HCT116 (cell line): Measurements from ENCODE around the gene DPYD. TPM values are rescaled to one million over a fixed set of nuclear protein-coding genes. Genes with fewer than 3 reads are reported as not detected.

Experiments used
- ATAC-seq: fragments of 200-7000 bp; cut with Tn5 transposase; 2 replicates; pipeline ENCODE4 v1.9.1; 2020; ENCODE audit warnings: mild to moderate bottlenecking, moderate library complexity
- BruUV-seq: library from RNA; stranded (reverse); fragments of 400-500 nt; replicated peaks from 2 replicates; lab custom pipeline; 2021; lab: Mats Ljungman, UMichigan
- CTCF ChIA-PET: fragments of 300-600 bp; sonication (Branson Sonifier 250); formaldehyde crosslinking; loops from one replicate; lab custom pipeline; 2021; ENCODE audit warnings: antibody characterized with exemption; lab: Charles Lee
- POLR2A ChIA-PET: fragments of 300-600, 350-600 bp; sonication (Branson Sonifier 250); formaldehyde crosslinking; loops from one replicate; lab custom pipeline; 2021; ENCODE audit warnings: antibody characterized with exemption; lab: Charles Lee
- RAD21 ChIA-PET, 2 experiments: fragments of 300-600 bp; sonication (Branson Sonifier 250); formaldehyde crosslinking; loops; one replicate each; lab custom pipeline; 2023; ENCODE audit warnings: low total read pairs in 2 of 2; ENCODE audit not compliant: uncharacterized antibody in 2 of 2, unreplicated experiment in 2 of 2, low non-redundant PET in 1 of 2; lab: Charles Lee
- DNase-seq: peaks from one replicate; pipeline ENCODE4 v3.0.0-alpha.2; 2010; ENCODE audit warnings: low read depth, low spot score
- H2AFZ ChIP-seq: fragments of 200-600 bp; shearing (Covaris generic), sonication (generic); 2 replicates; pipeline ENCODE4 v1.6.1; 2017; ENCODE audit warnings: low read depth, mixed run types, mixed read lengths, antibody characterized with exemption, low read length; ENCODE audit not compliant: poor library complexity, severe bottlenecking
- H3K27ac ChIP-seq: 2 replicates; pipeline ENCODE4 v1.5.1; 2012; ENCODE audit warnings: low read depth, low read length
- H3K27me3 ChIP-seq: fragments of 200-600 bp; sonication (generic); 2 replicates; pipeline ENCODE4 v1.6.1; 2016; ENCODE audit warnings: mixed run types, low read length, mixed read lengths; ENCODE audit not compliant: insufficient read depth
- H3K36me3 ChIP-seq, 2 experiments: fragments of 200-500 bp in 1 of 2; fragments of 200-600 bp in 1 of 2; sonication (Bioruptor generic) in 1 of 2; sonication (generic) in 1 of 2; 2 replicates each; pipeline versions ENCODE4 v1.5.1 to v1.6.1; 2014 to 2016; ENCODE audit warnings: low read length in 2 of 2, inconsistent platforms in 1 of 2, mixed read lengths in 1 of 2, mixed run types in 1 of 2; ENCODE audit not compliant: insufficient read depth in 2 of 2, control insufficient read depth in 1 of 2
- H3K4me1 ChIP-seq, 2 experiments: fragments of 200-600 bp in 1 of 2; sonication (generic) in 1 of 2; 2 replicates each; pipeline versions ENCODE4 v1.5.1 to v1.6.1; 2012 to 2017; ENCODE audit warnings: low read length in 2 of 2, inconsistent platforms in 1 of 2, mild to moderate bottlenecking in 1 of 2, mixed read lengths in 1 of 2, mixed run types in 1 of 2, moderate library complexity in 1 of 2; ENCODE audit not compliant: insufficient read depth in 2 of 2, control insufficient read depth in 1 of 2
- H3K4me2 ChIP-seq: fragments of 200-600 bp; sonication (generic); 2 replicates; pipeline ENCODE4 v1.6.1; 2017; ENCODE audit warnings: mixed run types, low read length, mixed read lengths
- H3K4me3 ChIP-seq, 2 experiments: fragments of 200-600 bp in 1 of 2; sonication (generic) in 1 of 2; replicated peaks in 1 of 2; 2 replicates each; pipeline ENCODE4 v1.5.1; 2011 to 2016; ENCODE audit warnings: low read length in 2 of 2, control low read depth in 1 of 2, low read depth in 1 of 2, mild to moderate bottlenecking in 1 of 2, mixed read lengths in 1 of 2, mixed run types in 1 of 2
- H3K79me2 ChIP-seq: fragments of 200-600 bp; sonication (generic); 2 replicates; pipeline ENCODE4 v1.6.1; 2017; ENCODE audit warnings: mild to moderate bottlenecking, mixed run types, low read length, moderate library complexity, mixed read lengths; ENCODE audit not compliant: insufficient read depth
- H3K9ac ChIP-seq: fragments of 200-600 bp; sonication (generic); 2 replicates; pipeline ENCODE4 v1.6.1; 2016; ENCODE audit warnings: low read length, mixed read lengths
- H3K9me2 ChIP-seq: fragments of 200-600 bp; sonication (generic), shearing (Covaris generic); 2 replicates; pipeline ENCODE4 v1.6.1; 2017; ENCODE audit warnings: mixed run types, mild to moderate bottlenecking, moderate library complexity; ENCODE audit not compliant: insufficient read depth
- H3K9me3 ChIP-seq, 2 experiments: fragments of 200-500 bp in 1 of 2; fragments of 200-600 bp in 1 of 2; sonication (Bioruptor generic) in 1 of 2; sonication (generic) in 1 of 2; 2 replicates each; pipeline ENCODE4 v1.6.1; 2014 to 2017; ENCODE audit warnings: low read length in 2 of 2, mixed read lengths in 2 of 2, inconsistent platforms in 1 of 2, low read depth in 1 of 2, mild to moderate bottlenecking in 1 of 2, mixed run types in 1 of 2, moderate library complexity in 1 of 2; ENCODE audit not compliant: control insufficient read depth in 1 of 2, insufficient read depth in 1 of 2
- H4K20me1 ChIP-seq: fragments of 200-600 bp; sonication (generic), shearing (Covaris generic); 2 replicates; pipeline ENCODE4 v1.6.1; 2017; ENCODE audit warnings: mixed run types, mild to moderate bottlenecking, moderate library complexity; ENCODE audit not compliant: insufficient read depth
- CBX3 ChIP-seq: IDR thresholded peaks from 2 replicates; pipeline ENCODE4 v1.6.1; 2012; ENCODE audit warnings: low read depth
- CEBPB ChIP-seq: IDR thresholded peaks from 2 replicates; pipeline ENCODE4 v1.6.1; 2012; ENCODE audit warnings: low read depth
- CTCF ChIP-seq, 3 experiments: fragments of 200-600 bp in 1 of 3; sonication (generic) in 1 of 3; IDR thresholded peaks in 2 of 3; conservative IDR thresholded peaks in 1 of 3; 2 replicates each; pipeline ENCODE4 v1.5.1; 2012 to 2017; ENCODE audit warnings: low read depth in 2 of 3, low read length in 2 of 3, antibody characterized with exemption in 1 of 3, borderline replicate concordance in 1 of 3, control low read depth in 1 of 3, mild to moderate bottlenecking in 1 of 3, mixed read lengths in 1 of 3, mixed run types in 1 of 3, moderate library complexity in 1 of 3; ENCODE audit not compliant: insufficient read depth in 1 of 3
- EGR1 ChIP-seq: IDR thresholded peaks from 2 replicates; pipeline ENCODE4 v1.6.1; 2012; ENCODE audit warnings: low read depth
- ELF1 ChIP-seq: IDR thresholded peaks from 2 replicates; pipeline ENCODE4 v1.6.1; 2012; ENCODE audit warnings: low read depth, borderline replicate concordance
- EZH2 ChIP-seq: fragments of 200-600 bp; sonication (generic); IDR thresholded peaks from 2 replicates; pipeline ENCODE4 v1.6.1; 2017; ENCODE audit warnings: antibody characterized with exemption, mixed run types
- EZH2phosphoT487 ChIP-seq: fragments of 200-600 bp; IDR thresholded peaks from 2 replicates; pipeline ENCODE4 v1.6.1; 2018; ENCODE audit warnings: antibody characterized with exemption, borderline replicate concordance
- FOSL1 ChIP-seq: IDR thresholded peaks from 2 replicates; pipeline ENCODE4 v1.6.1; 2012; ENCODE audit warnings: low read depth
- JUND ChIP-seq: IDR thresholded peaks from 2 replicates; pipeline ENCODE4 v1.6.1; 2012
- MAX ChIP-seq: IDR thresholded peaks from 2 replicates; pipeline ENCODE4 v1.6.1; 2012
- POLR2A ChIP-seq: IDR thresholded peaks from 2 replicates; pipeline ENCODE4 v1.7.0; 2011; ENCODE audit warnings: borderline replicate concordance; ENCODE audit not compliant: insufficient read depth, insufficient read length; ENCODE audit errors: extremely low read depth
- POLR2AphosphoS5 ChIP-seq: IDR thresholded peaks from 2 replicates; pipeline ENCODE4 v1.6.1; 2011; ENCODE audit warnings: mild to moderate bottlenecking, low read depth, low read length, moderate library complexity
- RAD21 ChIP-seq: IDR thresholded peaks from 2 replicates; pipeline ENCODE4 v1.6.1; 2012; ENCODE audit warnings: low read depth, mild to moderate bottlenecking
- SIN3A ChIP-seq: IDR thresholded peaks from 2 replicates; pipeline ENCODE4 v1.6.1; 2012; ENCODE audit warnings: low read depth
- SRF ChIP-seq: IDR thresholded peaks from 2 replicates; pipeline ENCODE4 v1.6.1; 2012; ENCODE audit warnings: low read depth
- TCF7L2 ChIP-seq: IDR thresholded peaks from 2 replicates; pipeline ENCODE4 v1.7.0; 2011; ENCODE audit warnings: borderline replicate concordance, inconsistent platforms; ENCODE audit not compliant: insufficient read depth, insufficient read length; ENCODE audit errors: extremely low read depth
- YY1 ChIP-seq: IDR thresholded peaks from 2 replicates; pipeline ENCODE4 v1.6.1; 2011; ENCODE audit warnings: low read length, low read depth, moderate library complexity, mild to moderate bottlenecking; ENCODE audit not compliant: insufficient replicate concordance; ENCODE audit errors: extremely low read depth
- ZBTB33 ChIP-seq: IDR thresholded peaks from 2 replicates; pipeline ENCODE4 v1.6.1; 2011; ENCODE audit warnings: mild to moderate bottlenecking, low read length, moderate library complexity; ENCODE audit not compliant: insufficient replicate concordance; ENCODE audit errors: extremely low read depth
- ZNF274 ChIP-seq: fragments of 200-500 bp; sonication (Bioruptor generic); IDR thresholded peaks from 2 replicates; pipeline ENCODE4 v1.6.1; 2014; ENCODE audit warnings: mild to moderate bottlenecking, low read depth, low read length, inconsistent platforms
- intact Hi-C: fragments of 100-400 bp; cut with micrococcal nuclease; formaldehyde crosslinking; loops from 2 replicates; pipeline ENCODE4 v1.10.0; 2022
- total RNA-seq: library from RNA; stranded (reverse); gene quantifications from one replicate; pipeline ENCODE4 v1.2.1, GENCODE V29; 2021; ENCODE audit not compliant: unreplicated experiment
- TF ChIP-seq, protein P1 (sequence below): IDR thresholded peaks from 2 replicates; pipeline ENCODE4 v1.6.1; 2012

Gene DPYD
- total RNA-seq, 1 experiment from 2014 or later = 1.7 TPM

- ChIA-PET CTCF (no interaction called here), POLR2A (no interaction called here), RAD21 (no interaction called here)
- ATAC-seq = no peak
- Histone ChIP-seq H4K20me1 (no peaks in the 10 kb centered on the region), H3K27ac (no peak overlapping the region), H3K9ac (no peak overlapping the region), H3K27me3 (no peaks in the 10 kb centered on the region), H2AFZ (no peak overlapping the region), H3K79me2 (no peaks in the 10 kb centered on the region), H3K36me3 (no peaks in the 10 kb centered on the region), H3K4me2 (no peak overlapping the region), H3K9me3 (no peaks in the 10 kb centered on the region), H3K4me3 (no peak overlapping the region), H3K9me2 (no peaks in the 10 kb centered on the region), H3K4me1 (no peaks in the 10 kb centered on the region)
- no peak for TF ChIP-seq ZBTB33
- TF ChIP-seq TCF7L2 = no peak
- TF ChIP-seq EZH2phosphoT487 = no peak
- no peak for TF ChIP-seq EGR1
- no peak for TF ChIP-seq CEBPB
- no peak for TF ChIP-seq EZH2
- no peak for TF ChIP-seq JUND
- no peak for TF ChIP-seq FOSL1
- no peak for TF ChIP-seq RAD21
- TF ChIP-seq MAX = no peak
- TF ChIP-seq CBX3 = no peak
- no peak for TF ChIP-seq POLR2A
- TF ChIP-seq SIN3A = no peak
- TF ChIP-seq ELF1 = no peak
- TF ChIP-seq YY1 = no peak
- TF ChIP-seq, protein P1, sequence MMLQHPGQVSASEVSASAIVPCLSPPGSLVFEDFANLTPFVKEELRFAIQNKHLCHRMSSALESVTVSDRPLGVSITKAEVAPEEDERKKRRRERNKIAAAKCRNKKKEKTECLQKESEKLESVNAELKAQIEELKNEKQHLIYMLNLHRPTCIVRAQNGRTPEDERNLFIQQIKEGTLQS = no peak
- TF ChIP-seq CTCF (IDR thresholded peaks at IDR 0.05 in 2 of 3, conservative IDR thresholded peaks at IDR 0.05 in 1 of 3; ENCODE audit: borderline replicate concordance in 1 of 3, insufficient read depth in 1 of 3, low read depth in 2 of 3, low read length in 2 of 3) = no peak
- no peak for TF ChIP-seq ZNF274
- no peak for TF ChIP-seq SRF
- no peak for TF ChIP-seq POLR2AphosphoS5
- intact Hi-C loops = no loop called here
- DNase-seq = no peak
- BruUV-seq = no TSS peak
These were observed 137.1 kb downstream of the DPYD start for GRCh38 chr1:97783751-97784150.
